Measurements from ENCODE around the gene TRIM15.

GRCh38 chr6:30207619-30208295 is 44.4 kb downstream of the TRIM15 start:
- no peak for TF ChIP-seq CTCF (IDR thresholded peaks at IDR 0.05)
- TF ChIP-seq POLR2A (IDR thresholded peaks at IDR 0.05): no peak
- TF ChIP-seq POLR2AphosphoS5 (IDR thresholded peaks at IDR 0.05): no peak
- no peak for TF ChIP-seq EP300 (IDR thresholded peaks at IDR 0.05)
